Measurements from ENCODE around the gene ACOT12.

ACOT12 gene

GRCh38 chr5:81283976-81284375 is 110.0 kb downstream of the ACOT12 start:
- CTCF ChIA-PET = interaction anchor here (1.0 kb wide), 2 partner anchors 16 to 18 kb away, joined by 3 to 4 read pairs; partner anchors contain the start of gene ZCCHC9
- POLR2A ChIA-PET = no interaction called here
- TF ChIP-seq CTCF (IDR thresholded peaks at IDR 0.05; ENCODE audit: control extremely low read depth, extremely low read depth, low read depth, missing control alignments) = no peak
- DNase-seq (ENCODE audit: extremely low spot score) = no peak

Data from GM10248 (cell line).